Neural progenitor cell (in vitro differentiated cells): ENCODE results near the gene CLIC4. TPM values are rescaled to one million over a fixed set of nuclear protein-coding genes. Genes with fewer than 3 reads are reported as not detected.
"Not testable (repeated sequence)": the region's sequence is repeated elsewhere in the genome, so short reads cannot be mapped to it uniquely, and the experiment has no call there.

ENCODE experiments used
- DNase-seq: peaks from one replicate; pipeline ENCODE4 v3.0.0-alpha.2; 2016; ENCODE audit warnings: low spot score
- H2AFZ ChIP-seq: fragments of 200-600 bp; sonication (generic); replicated peaks from 2 replicates; pipeline ENCODE4 v1.6.1; 2016; ENCODE audit warnings: antibody characterized with exemption
- H3F3A ChIP-seq: fragments of 200-600 bp; sonication (generic); 2 replicates; pipeline ENCODE4 v1.6.1; 2016; ENCODE audit warnings: antibody characterized with exemption, low read depth
- H3K27ac ChIP-seq: fragments of 200-600 bp; sonication (generic); 2 replicates; pipeline ENCODE4 v1.5.1; 2016; ENCODE audit warnings: mild to moderate bottlenecking
- H3K27me3 ChIP-seq: fragments of 200-600 bp; sonication (generic); 2 replicates; pipeline ENCODE4 v1.6.1; 2016; ENCODE audit warnings: mild to moderate bottlenecking, moderate library complexity
- H3K36me3 ChIP-seq: fragments of 200-600 bp; sonication (generic); 2 replicates; pipeline ENCODE4 v1.5.1; 2016
- H3K4me1 ChIP-seq: fragments of 200-600 bp; sonication (generic); 2 replicates; pipeline ENCODE4 v1.6.1; 2016; ENCODE audit warnings: mixed run types
- H3K4me2 ChIP-seq: fragments of 200-600 bp; sonication (generic); 2 replicates; pipeline ENCODE4 v1.6.1; 2016
- H3K4me3 ChIP-seq: fragments of 200-600 bp; sonication (generic); 2 replicates; pipeline ENCODE4 v1.5.1; 2016
- H3K79me2 ChIP-seq: fragments of 200-600 bp; sonication (generic); 2 replicates; pipeline ENCODE4 v1.6.1; 2016; ENCODE audit warnings: low read depth
- H3K9ac ChIP-seq: fragments of 200-600 bp; sonication (generic); 2 replicates; pipeline ENCODE4 v1.6.1; 2016
- H3K9me3 ChIP-seq: fragments of 200-600 bp; sonication (generic); 2 replicates; pipeline ENCODE4 v1.5.1; 2016; ENCODE audit warnings: low read depth
- H4K20me1 ChIP-seq: fragments of 200-600 bp; sonication (generic); 2 replicates; pipeline ENCODE4 v1.6.1; 2016; ENCODE audit warnings: low read depth
- H3K27ac Mint-ChIP-seq: 3 replicates; pipeline ENCODE4 v1.8.0; 2021; ENCODE audit warnings: mixed read lengths
- H3K27me3 Mint-ChIP-seq: 2 replicates; pipeline ENCODE4 v1.8.0; 2022; ENCODE audit warnings: low read depth, mild to moderate bottlenecking, inconsistent platforms, moderate library complexity, mixed read lengths; ENCODE audit not compliant: insufficient read depth
- H3K36me3 Mint-ChIP-seq: 3 replicates; pipeline ENCODE4 v1.8.0; 2021; ENCODE audit warnings: mixed read lengths
- H3K4me1 Mint-ChIP-seq: 3 replicates; pipeline ENCODE4 v1.8.0; 2021; ENCODE audit warnings: mixed read lengths
- H3K4me3 Mint-ChIP-seq: 3 replicates; pipeline ENCODE4 v1.8.0; 2021; ENCODE audit warnings: mild to moderate bottlenecking, moderate library complexity, mixed read lengths
- H3K9me3 Mint-ChIP-seq: 3 replicates; pipeline ENCODE4 v1.8.0; 2020; ENCODE audit warnings: mixed read lengths
- EZH2 ChIP-seq: fragments of 200-600 bp; sonication (generic); IDR thresholded peaks from 2 replicates; pipeline ENCODE4 v1.6.1; 2017; ENCODE audit warnings: antibody characterized with exemption, mild to moderate bottlenecking, moderate library complexity
- EZH2phosphoT487 ChIP-seq: fragments of 200-600 bp; sonication (generic); IDR thresholded peaks from 2 replicates; pipeline ENCODE4 v1.6.1; 2017; ENCODE audit warnings: antibody characterized with exemption
- total RNA-seq: library from RNA; depleted of rRNA; stranded (reverse); fragments of >200 nt; gene quantifications from 2 replicates; pipeline ENCODE4 v1.2.3, GENCODE V29; 2015; ENCODE audit warnings: low replicate concordance
- TF ChIP-seq, protein P1 (sequence below): fragments of 200-600 bp; sonication (generic); IDR thresholded peaks from 2 replicates; pipeline ENCODE4 v1.5.1; 2017; ENCODE audit warnings: antibody characterized with exemption, mild to moderate bottlenecking

CLIC4 gene
- total RNA-seq, 1 donor from 2014 or later = 263 TPM

DNA sequence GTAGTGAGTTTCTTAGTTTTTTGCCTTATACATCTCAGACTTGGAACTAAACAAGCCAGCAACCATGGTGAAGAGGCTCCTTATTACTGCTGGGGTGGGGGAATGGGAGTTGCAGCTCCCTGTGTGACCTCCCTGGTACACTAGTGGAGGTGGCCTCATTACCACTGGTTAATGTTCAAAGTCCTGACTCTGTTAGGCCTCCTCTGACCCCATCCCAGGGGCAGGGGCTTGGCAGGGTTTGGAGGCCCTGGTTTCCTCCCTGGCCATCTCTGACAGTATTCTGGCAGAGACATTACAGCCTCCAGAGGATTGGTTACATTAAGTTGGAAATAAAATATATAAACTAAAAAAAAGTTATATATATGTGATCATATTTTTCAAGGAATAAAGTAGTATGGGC is 45.2 kb downstream of the CLIC4 start:
- H3K27me3 ChIP-seq = no peaks in the 10 kb centered on the region
- H4K20me1 ChIP-seq = peaks cover 20% of the 10 kb centered on the region
- no peaks in the 10 kb centered on the region for H3K9me3 ChIP-seq
- H3K4me3 ChIP-seq = no peak overlapping the region
- no peak overlapping the region for H3K27ac ChIP-seq
- TF ChIP-seq, protein P1, sequence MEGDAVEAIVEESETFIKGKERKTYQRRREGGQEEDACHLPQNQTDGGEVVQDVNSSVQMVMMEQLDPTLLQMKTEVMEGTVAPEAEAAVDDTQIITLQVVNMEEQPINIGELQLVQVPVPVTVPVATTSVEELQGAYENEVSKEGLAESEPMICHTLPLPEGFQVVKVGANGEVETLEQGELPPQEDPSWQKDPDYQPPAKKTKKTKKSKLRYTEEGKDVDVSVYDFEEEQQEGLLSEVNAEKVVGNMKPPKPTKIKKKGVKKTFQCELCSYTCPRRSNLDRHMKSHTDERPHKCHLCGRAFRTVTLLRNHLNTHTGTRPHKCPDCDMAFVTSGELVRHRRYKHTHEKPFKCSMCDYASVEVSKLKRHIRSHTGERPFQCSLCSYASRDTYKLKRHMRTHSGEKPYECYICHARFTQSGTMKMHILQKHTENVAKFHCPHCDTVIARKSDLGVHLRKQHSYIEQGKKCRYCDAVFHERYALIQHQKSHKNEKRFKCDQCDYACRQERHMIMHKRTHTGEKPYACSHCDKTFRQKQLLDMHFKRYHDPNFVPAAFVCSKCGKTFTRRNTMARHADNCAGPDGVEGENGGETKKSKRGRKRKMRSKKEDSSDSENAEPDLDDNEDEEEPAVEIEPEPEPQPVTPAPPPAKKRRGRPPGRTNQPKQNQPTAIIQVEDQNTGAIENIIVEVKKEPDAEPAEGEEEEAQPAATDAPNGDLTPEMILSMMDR = no peak
- TF ChIP-seq EZH2phosphoT487 = no peak
- no peak for TF ChIP-seq EZH2
- Mint-ChIP-seq H3K9me3 (peaks cover 8% of the 10 kb centered on the region), H3K27ac (no peak overlapping the region), H3K4me1 (no peaks in the 10 kb centered on the region), H3K4me3 (no peak overlapping the region), H3K36me3 (peaks cover 24% of the 10 kb centered on the region), H3K27me3 (no peaks in the 10 kb centered on the region)
- H3K4me2 ChIP-seq = no peak overlapping the region
- peaks cover 100% of the 10 kb centered on the region for H3K79me2 ChIP-seq
- H2AFZ ChIP-seq = no peak overlapping the region
- no peak overlapping the region for H3K9ac ChIP-seq
- no peaks in the 10 kb centered on the region for H3K4me1 ChIP-seq
- no peaks in the 10 kb centered on the region for H3K36me3 ChIP-seq
- H3F3A ChIP-seq = no peaks in the 10 kb centered on the region
- DNase-seq = no peak

- Mint-ChIP-seq H3K4me3 (no peak overlapping the region), H3K27me3 (no peaks in the 10 kb centered on the region), H3K9me3 (peaks cover 14% of the 10 kb centered on the region), H3K27ac (no peak overlapping the region), H3K4me1 (no peaks in the 10 kb centered on the region), H3K36me3 (peaks cover 24% of the 10 kb centered on the region)
- H2AFZ ChIP-seq = no peak overlapping the region
- H3K36me3 ChIP-seq = peaks cover 12% of the 10 kb centered on the region
- H3K4me1 ChIP-seq = no peaks in the 10 kb centered on the region
- H3K4me2 ChIP-seq = no peak overlapping the region
- H3K9me3 ChIP-seq = peaks cover 7% of the 10 kb centered on the region
- H3K79me2 ChIP-seq = peaks cover 95% of the 10 kb centered on the region
- no peak overlapping the region for H3K9ac ChIP-seq
- peaks cover 20% of the 10 kb centered on the region for H4K20me1 ChIP-seq
- H3F3A ChIP-seq = peaks cover 4% of the 10 kb centered on the region
- H3K27me3 ChIP-seq = no peaks in the 10 kb centered on the region
- TF ChIP-seq EZH2phosphoT487 (no peak), EZH2 (no peak)
- TF ChIP-seq, protein P1 = no peak
- DNase-seq = no peak
- H3K27ac ChIP-seq = no peak overlapping the region
- H3K4me3 ChIP-seq = no peak overlapping the region
Observed at GRCh38 chr1:24793447-24794129, 48.3 kb downstream of the CLIC4 start.

DNA sequence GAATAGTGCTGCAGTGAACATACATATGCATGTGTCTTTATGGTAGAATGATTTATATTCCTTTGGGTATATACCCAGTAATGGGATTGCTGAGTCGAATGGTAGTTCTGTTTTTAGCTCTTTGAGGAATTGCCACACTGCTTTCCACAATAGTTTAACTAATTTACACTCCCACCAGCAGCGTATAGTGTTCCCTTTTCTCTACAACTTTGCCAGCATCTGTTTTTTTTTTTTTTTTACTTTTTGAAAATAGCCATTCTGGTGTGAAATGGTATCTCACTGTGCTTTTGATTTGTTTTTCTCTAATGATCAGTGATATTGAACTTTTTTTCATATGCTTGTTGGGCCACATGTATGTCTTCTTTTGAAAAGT is 48.9 kb downstream of the CLIC4 start:
- Histone ChIP-seq H4K20me1 (peaks cover 20% of the 10 kb centered on the region), H3K79me2 (peaks cover 89% of the 10 kb centered on the region), H3K36me3 (peaks cover 12% of the 10 kb centered on the region)
- not testable (repeated sequence) for DNase-seq, H3K27me3 Mint-ChIP-seq, H3K27me3 ChIP-seq, H3K9me3 ChIP-seq, H3K4me2 ChIP-seq, H3K27ac Mint-ChIP-seq, H3K4me3 Mint-ChIP-seq, H2AFZ ChIP-seq, H3K27ac ChIP-seq, H3K4me3 ChIP-seq, H3K4me1 Mint-ChIP-seq, H3K4me1 ChIP-seq, H3K9ac ChIP-seq, H3F3A ChIP-seq
- Mint-ChIP-seq H3K9me3 (peaks cover 14% of the 10 kb centered on the region), H3K36me3 (peaks cover 25% of the 10 kb centered on the region)

DNA sequence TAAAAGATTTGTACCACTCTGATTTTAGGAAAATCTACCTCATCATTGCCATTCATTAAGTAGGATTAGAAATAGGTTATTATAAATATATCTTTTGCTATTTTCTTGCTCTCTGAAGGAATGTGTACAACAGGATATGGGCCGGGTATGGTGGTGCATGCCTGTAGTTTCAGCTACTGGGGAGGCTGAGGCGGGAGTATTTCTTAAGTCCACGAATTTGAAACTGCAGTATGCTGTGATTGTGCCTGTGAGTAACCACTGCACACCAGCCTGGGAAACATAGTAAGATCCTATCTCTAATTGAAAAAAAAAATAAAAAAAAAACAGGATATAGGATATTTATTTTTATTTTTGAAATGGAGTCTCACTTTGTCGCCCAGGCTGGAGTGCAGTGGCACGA is 50.0 kb downstream of the CLIC4 start:
- Mint-ChIP-seq H3K27me3 (no peaks in the 10 kb centered on the region), H3K27ac (no peak overlapping the region), H3K4me3 (no peak overlapping the region), H3K36me3 (peaks cover 21% of the 10 kb centered on the region), H3K4me1 (no peaks in the 10 kb centered on the region), H3K9me3 (peaks cover 11% of the 10 kb centered on the region)
- Histone ChIP-seq H3K9ac (no peak overlapping the region), H4K20me1 (peaks cover 19% of the 10 kb centered on the region), H3K4me3 (no peak overlapping the region), H3K36me3 (peaks cover 12% of the 10 kb centered on the region), H3K4me2 (no peak overlapping the region), H2AFZ (no peak overlapping the region), H3K79me2 (peaks cover 78% of the 10 kb centered on the region), H3K27me3 (no peaks in the 10 kb centered on the region), H3K4me1 (no peaks in the 10 kb centered on the region), H3K27ac (no peak overlapping the region), H3F3A (peaks cover 4% of the 10 kb centered on the region), H3K9me3 (peaks cover 7% of the 10 kb centered on the region)
- TF ChIP-seq EZH2phosphoT487 = no peak
- TF ChIP-seq EZH2 = no peak
- TF ChIP-seq, protein P1 = no peak
- no peak for DNase-seq
